DOHH2 (cell line): Measurements from ENCODE around the gene COL13A1.

Experiments
- H3F3A ChIP-seq: fragments of 200-600 bp; sonication (generic), shearing (Covaris generic); 2 replicates; pipeline ENCODE4 v1.6.0; 2016; ENCODE audit warnings: antibody characterized with exemption, mild to moderate bottlenecking; ENCODE audit not compliant: control insufficient read depth, insufficient read depth
- H3K27ac ChIP-seq: fragments of 200-600 bp; sonication (generic); 2 replicates; pipeline ENCODE4 v1.5.1; 2014; ENCODE audit warnings: low read depth, mild to moderate bottlenecking, low read length, moderate library complexity
- H3K27me3 ChIP-seq: fragments of 200-600 bp; sonication (generic); 2 replicates; pipeline ENCODE4 v1.6.1; 2014; ENCODE audit warnings: mild to moderate bottlenecking, low read length, mixed read lengths; ENCODE audit not compliant: control insufficient read depth
- H3K36me3 ChIP-seq: fragments of 200-600 bp; sonication (generic); 2 replicates; pipeline ENCODE4 v1.6.1; 2014; ENCODE audit warnings: mild to moderate bottlenecking, low read length, moderate library complexity, mixed read lengths; ENCODE audit not compliant: control insufficient read depth
- H3K4me1 ChIP-seq: fragments of 200-600 bp; sonication (generic); 2 replicates; pipeline ENCODE4 v1.6.1; 2014; ENCODE audit warnings: mild to moderate bottlenecking, low read length, mixed read lengths; ENCODE audit not compliant: control insufficient read depth
- H3K4me2 ChIP-seq: fragments of 200-600 bp; sonication (generic); 2 replicates; pipeline ENCODE4 v1.6.0; 2014; ENCODE audit warnings: mild to moderate bottlenecking, low read length, moderate library complexity
- H3K4me3 ChIP-seq: fragments of 200-600 bp; sonication (generic); 2 replicates; pipeline ENCODE4 v1.5.1; 2014; ENCODE audit warnings: mild to moderate bottlenecking, low read length, mixed read lengths
- H3K79me2 ChIP-seq: fragments of 200-600 bp; sonication (generic); 2 replicates; pipeline ENCODE4 v1.6.1; 2014; ENCODE audit warnings: mild to moderate bottlenecking, low read length, mixed read lengths; ENCODE audit not compliant: control insufficient read depth
- H3K9me2 ChIP-seq: fragments of 200-600 bp; sonication (generic); replicated peaks from 2 replicates; pipeline ENCODE4 v1.6.1; 2014; ENCODE audit warnings: mild to moderate bottlenecking, low read length, mixed read lengths; ENCODE audit not compliant: control insufficient read depth
- H3K9me3 ChIP-seq: fragments of 200-600 bp; sonication (generic); 2 replicates; pipeline ENCODE4 v1.6.1; 2014; ENCODE audit warnings: antibody characterized with exemption, low read length, mixed read lengths; ENCODE audit not compliant: control insufficient read depth, insufficient read depth
- H4K20me1 ChIP-seq: fragments of 200-600 bp; sonication (generic); 2 replicates; pipeline ENCODE4 v1.6.0; 2014; ENCODE audit warnings: low read depth, mild to moderate bottlenecking, antibody characterized with exemption, low read length, moderate library complexity; ENCODE audit not compliant: control insufficient read depth, insufficient read depth
- CTCF ChIP-seq: fragments of 200-600 bp; sonication (generic); IDR thresholded peaks from one replicate; pipeline ENCODE4 v1.5.1; 2014; ENCODE audit warnings: antibody characterized with exemption, mild to moderate bottlenecking, low read depth, low read length; ENCODE audit not compliant: poor library complexity, severe bottlenecking
- EZH2phosphoT487 ChIP-seq: fragments of 200-600 bp; sonication (generic); IDR thresholded peaks from 2 replicates; pipeline ENCODE4 v1.6.1; 2017; ENCODE audit warnings: borderline replicate concordance, mild to moderate bottlenecking, antibody characterized with exemption, low read length, moderate library complexity, mixed read lengths

COL13A1 gene

GRCh38 chr10:69994262-69994661 lies 192.6 kb downstream of the COL13A1 start:
- Histone ChIP-seq H3F3A (no peaks in the 10 kb centered on the region), H4K20me1 (no peaks in the 10 kb centered on the region), H3K4me1 (no peaks in the 10 kb centered on the region), H3K27me3 (peaks cover 25% of the 10 kb centered on the region), H3K4me3 (no peak overlapping the region), H3K9me3 (no peaks in the 10 kb centered on the region), H3K4me2 (no peak overlapping the region), H3K27ac (no peak overlapping the region), H3K36me3 (no peaks in the 10 kb centered on the region), H3K79me2 (no peaks in the 10 kb centered on the region), H3K9me2 (no peaks in the 10 kb centered on the region; the same call in 1 of the 2 replicates)
- no peak for TF ChIP-seq CTCF
- TF ChIP-seq EZH2phosphoT487: no peak

- Histone ChIP-seq H3K4me3 (no peak overlapping the region), H3K4me2 (no peak overlapping the region), H3K36me3 (no peaks in the 10 kb centered on the region), H4K20me1 (no peaks in the 10 kb centered on the region), H3F3A (no peaks in the 10 kb centered on the region), H3K4me1 (no peaks in the 10 kb centered on the region), H3K9me3 (no peaks in the 10 kb centered on the region), H3K27ac (no peak overlapping the region), H3K9me2 (no peaks in the 10 kb centered on the region; the same call in 1 of the 2 replicates), H3K79me2 (no peaks in the 10 kb centered on the region), H3K27me3 (peaks cover 19% of the 10 kb centered on the region)
- TF ChIP-seq CTCF (no peak), EZH2phosphoT487 (no peak)
These were observed 194.9 kb downstream of the COL13A1 start for GRCh38 chr10:69996611-69997010.

GRCh38 chr10:70000262-70000661 lies 198.6 kb downstream of the COL13A1 start:
- Histone ChIP-seq H3K4me3 (no peak overlapping the region), H3K9me2 (no peaks in the 10 kb centered on the region), H4K20me1 (no peaks in the 10 kb centered on the region), H3K79me2 (no peaks in the 10 kb centered on the region), H3F3A (no peaks in the 10 kb centered on the region), H3K27me3 (peaks cover 17% of the 10 kb centered on the region), H3K4me1 (no peaks in the 10 kb centered on the region), H3K4me2 (no peak overlapping the region), H3K36me3 (no peaks in the 10 kb centered on the region), H3K9me3 (no peaks in the 10 kb centered on the region), H3K27ac (no peak overlapping the region)
- TF ChIP-seq CTCF: no peak
- no peak for TF ChIP-seq EZH2phosphoT487
